KMS-11 (cell line): ENCODE results near the gene PSME2.

Experiments
- H2AFZ ChIP-seq: fragments of 200-600 bp; sonication (generic); 2 replicates; pipeline ENCODE4 v1.6.1; 2016; ENCODE audit warnings: antibody characterized with exemption, mixed run types, low read depth
- H3K27ac ChIP-seq: fragments of 200-600 bp; sonication (generic); 2 replicates; pipeline ENCODE4 v1.6.1; 2016; ENCODE audit warnings: mild to moderate bottlenecking, mixed run types
- H3K27me3 ChIP-seq: fragments of 200-600 bp; sonication (generic); 2 replicates; pipeline ENCODE4 v1.6.1; 2017; ENCODE audit warnings: mild to moderate bottlenecking, low read depth, mixed run types, moderate library complexity; ENCODE audit not compliant: insufficient read depth
- H3K36me3 ChIP-seq: fragments of 200-600 bp; sonication (generic); 2 replicates; pipeline ENCODE4 v1.6.1; 2017; ENCODE audit warnings: mild to moderate bottlenecking, mixed run types; ENCODE audit not compliant: insufficient read depth
- H3K4me1 ChIP-seq: fragments of 200-600 bp; sonication (generic); 2 replicates; pipeline ENCODE4 v1.6.1; 2016; ENCODE audit warnings: mild to moderate bottlenecking, low read depth, mixed run types; ENCODE audit not compliant: poor library complexity, severe bottlenecking
- H3K4me2 ChIP-seq: fragments of 200-600 bp; sonication (generic); 2 replicates; pipeline ENCODE4 v1.7.0; 2016; ENCODE audit warnings: mild to moderate bottlenecking, mixed run types
- H3K4me3 ChIP-seq: fragments of 200-600 bp; sonication (generic); IDR thresholded peaks from 2 replicates; pipeline ENCODE4 v1.6.1; 2017; ENCODE audit warnings: low read depth, low read length, mixed read lengths; ENCODE audit not compliant: insufficient read depth
- H3K79me2 ChIP-seq: fragments of 200-600 bp; sonication (generic); 2 replicates; pipeline ENCODE4 v1.6.1; 2016; ENCODE audit warnings: low read depth, mixed run types; ENCODE audit not compliant: insufficient read depth
- H3K9ac ChIP-seq: fragments of 200-600 bp; sonication (generic); 2 replicates; pipeline ENCODE4 v1.6.1; 2016; ENCODE audit warnings: mild to moderate bottlenecking, mixed run types
- H4K20me1 ChIP-seq: fragments of 200-600 bp; sonication (generic); 2 replicates; pipeline ENCODE4 v1.6.1; 2016; ENCODE audit warnings: mild to moderate bottlenecking, mixed run types; ENCODE audit not compliant: insufficient read depth
- CTCF ChIP-seq: fragments of 200-600 bp; sonication (generic); conservative IDR thresholded peaks from 2 replicates; pipeline ENCODE4 v1.6.1; 2017; ENCODE audit warnings: low read depth, mild to moderate bottlenecking, antibody characterized with exemption, low read length, moderate library complexity, mixed read lengths

Gene PSME2

GRCh38 chr14:24146453-24146977 lies at the start of gene PSME2:
PSME2 (minus strand) TSS chr14:24146610; CDS start chr14:24146581, 29 bp downstream.
- H3K4me3 ChIP-seq: peak within 1 kb of the TSS; percentile 34

GRCh38 chr14:24195186-24196070 lies 49.0 kb upstream of the PSME2 start, which contains the start of gene TM9SF1:
TM9SF1 (minus strand) TSS chr14:24195441; CDS start chr14:24195019, 422 bp downstream.
- TF ChIP-seq CTCF: no peak
- peak within 1 kb of the TSS; percentile 94 for H3K27ac ChIP-seq
- H3K4me2 ChIP-seq: peak within 1 kb of the TSS; percentile 74
- H3K27me3 ChIP-seq: no peaks in the 10 kb centered on the region
- no peaks in the 10 kb centered on the region; the same call in 1 of the 2 replicates for H3K79me2 ChIP-seq
- H3K4me1 ChIP-seq: peaks cover 10% of the 10 kb centered on the region
- H3K36me3 ChIP-seq: no peaks in the 10 kb centered on the region
- H3K9ac ChIP-seq: peak within 1 kb of the TSS; percentile 99
- peak within 1 kb of the TSS; percentile 55 for H3K4me3 ChIP-seq
- H2AFZ ChIP-seq: peak within 1 kb of the TSS; percentile 81
- H4K20me1 ChIP-seq: no peaks in the 10 kb centered on the region

More at GRCh38 chr14:24146453-24146977, at the start of gene PSME2:
- Histone ChIP-seq H3K79me2 (peaks cover 19% of the 10 kb centered on the region; the same call in 1 of the 2 replicates), H2AFZ (peak within 1 kb of the TSS; percentile 59; the same call in 1 of the 2 replicates), H3K27me3 (no peaks in the 10 kb centered on the region), H4K20me1 (no peaks in the 10 kb centered on the region), H3K36me3 (no peaks in the 10 kb centered on the region), H3K27ac (peak within 1 kb of the TSS; percentile 46; the same call in 1 of the 2 replicates), H3K4me2 (peak within 1 kb of the TSS; percentile 80), H3K9ac (peak within 1 kb of the TSS; percentile 49; the same call in 1 of the 2 replicates), H3K4me1 (peaks cover 13% of the 10 kb centered on the region)
- TF ChIP-seq CTCF: no peak

GRCh38 chr14:24194873-24195185 lies 48.4 kb upstream of the PSME2 start:
- Histone ChIP-seq H3K4me3 (no peak overlapping the region), H2AFZ (peak overlapping the region; percentile 81; the same call in 1 of the 2 replicates), H3K79me2 (no peaks in the 10 kb centered on the region; the same call in 1 of the 2 replicates), H4K20me1 (no peaks in the 10 kb centered on the region), H3K27me3 (no peaks in the 10 kb centered on the region), H3K27ac (peak overlapping the region; percentile 94), H3K36me3 (no peaks in the 10 kb centered on the region), H3K9ac (peak overlapping the region; percentile 99), H3K4me1 (peaks cover 10% of the 10 kb centered on the region), H3K4me2 (peak overlapping the region; percentile 57)
- no peak for TF ChIP-seq CTCF

- H3K27me3 ChIP-seq: no peaks in the 10 kb centered on the region
- no peaks in the 10 kb centered on the region for H3K36me3 ChIP-seq
- no peak overlapping the region for H3K4me3 ChIP-seq
- H2AFZ ChIP-seq: peak overlapping the region; percentile 81; the same call in 1 of the 2 replicates
- no peak for TF ChIP-seq CTCF
- no peaks in the 10 kb centered on the region; the same call in 1 of the 2 replicates for H3K79me2 ChIP-seq
- peak overlapping the region; percentile 57 for H3K4me2 ChIP-seq
- peak overlapping the region; percentile 94; the same call in 1 of the 2 replicates for H3K27ac ChIP-seq
- H3K9ac ChIP-seq: no peak overlapping the region
- H3K4me1 ChIP-seq: peaks cover 10% of the 10 kb centered on the region
- H4K20me1 ChIP-seq: no peaks in the 10 kb centered on the region
Measured at GRCh38 chr14:24194186-24194872, 47.9 kb upstream of the PSME2 start.
